ENCODE measurements around the gene NRG3.

DNA sequence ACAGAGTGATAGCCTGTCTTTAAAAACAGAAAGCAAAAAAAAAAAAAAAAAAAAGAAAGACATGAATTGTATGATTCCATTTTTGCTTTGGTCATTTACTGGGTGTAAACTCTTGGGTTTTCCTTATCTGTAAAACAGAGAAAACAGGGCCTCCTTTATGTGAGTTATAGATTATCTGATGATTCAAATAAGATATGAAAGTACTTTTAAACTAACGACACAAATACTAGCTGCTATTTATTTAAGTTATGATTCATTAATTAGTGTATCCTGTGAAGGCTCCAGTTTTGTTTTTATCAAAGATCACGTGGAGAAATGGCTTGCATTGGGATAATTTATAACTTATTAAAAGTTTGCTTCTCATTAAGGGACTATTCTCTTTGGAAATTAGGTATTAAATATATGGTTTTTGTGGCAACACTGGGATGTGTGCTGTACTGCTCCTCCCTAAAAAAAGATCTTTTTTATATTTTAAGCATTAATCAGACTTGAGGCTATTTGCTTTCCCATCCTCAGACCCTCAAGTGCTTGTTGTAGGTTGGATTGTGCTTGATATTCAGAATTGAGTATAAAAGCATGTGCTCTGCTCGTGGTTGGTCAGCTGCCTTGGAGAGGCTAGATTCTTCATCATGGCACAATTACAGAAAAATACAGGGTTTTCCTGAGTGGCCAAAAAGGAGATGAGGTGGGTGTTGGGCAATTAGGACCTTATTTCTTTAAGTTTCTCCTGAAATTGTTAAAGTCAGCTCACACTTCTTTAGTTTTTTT, 39.9 kb downstream of the NRG3 start:
- TF ChIP-seq, protein P1, sequence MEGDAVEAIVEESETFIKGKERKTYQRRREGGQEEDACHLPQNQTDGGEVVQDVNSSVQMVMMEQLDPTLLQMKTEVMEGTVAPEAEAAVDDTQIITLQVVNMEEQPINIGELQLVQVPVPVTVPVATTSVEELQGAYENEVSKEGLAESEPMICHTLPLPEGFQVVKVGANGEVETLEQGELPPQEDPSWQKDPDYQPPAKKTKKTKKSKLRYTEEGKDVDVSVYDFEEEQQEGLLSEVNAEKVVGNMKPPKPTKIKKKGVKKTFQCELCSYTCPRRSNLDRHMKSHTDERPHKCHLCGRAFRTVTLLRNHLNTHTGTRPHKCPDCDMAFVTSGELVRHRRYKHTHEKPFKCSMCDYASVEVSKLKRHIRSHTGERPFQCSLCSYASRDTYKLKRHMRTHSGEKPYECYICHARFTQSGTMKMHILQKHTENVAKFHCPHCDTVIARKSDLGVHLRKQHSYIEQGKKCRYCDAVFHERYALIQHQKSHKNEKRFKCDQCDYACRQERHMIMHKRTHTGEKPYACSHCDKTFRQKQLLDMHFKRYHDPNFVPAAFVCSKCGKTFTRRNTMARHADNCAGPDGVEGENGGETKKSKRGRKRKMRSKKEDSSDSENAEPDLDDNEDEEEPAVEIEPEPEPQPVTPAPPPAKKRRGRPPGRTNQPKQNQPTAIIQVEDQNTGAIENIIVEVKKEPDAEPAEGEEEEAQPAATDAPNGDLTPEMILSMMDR (IDR thresholded peaks at IDR 0.05; ENCODE audit: control extremely low read depth in 1 of 3, insufficient read depth in 1 of 3, low read depth in 1 of 3, low read length in 3 of 3): no peak
- no peak for TF ChIP-seq TAF1 (IDR thresholded peaks at IDR 0.05; ENCODE audit: low read depth, low read length)
